Measurements from ENCODE around the gene UBN1. TPM values are rescaled to one million over a fixed set of nuclear protein-coding genes. Genes with fewer than 3 reads are reported as not detected.
"Not testable (repeated sequence)": the region's sequence is repeated elsewhere in the genome, so short reads cannot be mapped to it uniquely, and the experiment has no call there.

UBN1 gene
- total RNA-seq, 1 donor from 2014 or later, result 33.1 TPM

- DNase-seq (ENCODE audit: low read depth), result no peak
These were observed 36.9 kb downstream of the UBN1 start for GRCh38 chr16:4884209-4884608.

- no peak for DNase-seq (ENCODE audit: low read depth)
These were observed 37.9 kb downstream of the UBN1 start for GRCh38 chr16:4884972-4885874.

GRCh38 chr16:4886151-4886550 is 38.9 kb downstream of the UBN1 start:
- no peak for DNase-seq (ENCODE audit: low read depth)

- DNase-seq (ENCODE audit: low read depth), result no peak
These were observed 41.3 kb downstream of the UBN1 start for GRCh38 chr16:4888428-4889135.

- DNase-seq (ENCODE audit: low read depth), result no peak
These were observed 42.7 kb downstream of the UBN1 start for GRCh38 chr16:4890026-4890425.

GRCh38 chr16:4890686-4891085 is 43.4 kb downstream of the UBN1 start:
- no peak for DNase-seq (ENCODE audit: low read depth)

- no peak for DNase-seq (ENCODE audit: low read depth)
These were observed 44.0 kb downstream of the UBN1 start for GRCh38 chr16:4891097-4891885.

GRCh38 chr16:4891886-4892216 is 44.6 kb downstream of the UBN1 start:
- DNase-seq (ENCODE audit: low read depth), result no peak

- DNase-seq (ENCODE audit: low read depth), result no peak
These were observed 45.3 kb downstream of the UBN1 start for GRCh38 chr16:4892361-4893102.

GRCh38 chr16:4893103-4893862 is 46.0 kb downstream of the UBN1 start:
- DNase-seq (ENCODE audit: low read depth), result no peak

GRCh38 chr16:4894276-4895150 is 47.2 kb downstream of the UBN1 start:
- no peak for DNase-seq (ENCODE audit: low read depth)

GRCh38 chr16:4895366-4895765 is 48.1 kb downstream of the UBN1 start:
- no peak for DNase-seq (ENCODE audit: low read depth)

- not testable (repeated sequence) for DNase-seq (ENCODE audit: low read depth)
These were observed 49.5 kb downstream of the UBN1 start for GRCh38 chr16:4896761-4897160.

GRCh38 chr16:4897328-4897727 is 50.0 kb downstream of the UBN1 start:
- DNase-seq (ENCODE audit: low read depth), result no peak

GRCh38 chr16:4898811-4899473 is 51.7 kb downstream of the UBN1 start:
- no peak for DNase-seq (ENCODE audit: low read depth)

GRCh38 chr16:4899474-4899846 is 52.2 kb downstream of the UBN1 start:
- no peak for DNase-seq (ENCODE audit: low read depth)

- no peak for DNase-seq (ENCODE audit: low read depth)
These were observed 52.8 kb downstream of the UBN1 start for GRCh38 chr16:4900036-4900435.

GRCh38 chr16:4900750-4901149 is 53.5 kb downstream of the UBN1 start:
- DNase-seq (ENCODE audit: low read depth), result no peak

- DNase-seq (ENCODE audit: low read depth), result no peak
These were observed 54.8 kb downstream of the UBN1 start for GRCh38 chr16:4902038-4902437.
